Measurements from ENCODE around the gene IP6K3. TPM values are rescaled to one million over a fixed set of nuclear protein-coding genes. Genes with fewer than 3 reads are reported as not detected.

The IP6K3 gene
- total RNA-seq, 1 donor from 2014 or later, result 0.16 TPM

- Mint-ChIP-seq H3K9me3 (no peaks in the 10 kb centered on the region), H3K27ac (no peak overlapping the region), H3K4me1 (peaks cover 6% of the 10 kb centered on the region), H3K36me3 (no peaks in the 10 kb centered on the region), H3K4me3 (no peak overlapping the region), H3K27me3 (ENCODE audit: low read depth) (peaks cover 28% of the 10 kb centered on the region)
- DNase-seq (ENCODE audit: low spot score in 2 of 2, unreplicated experiment in 2 of 2), result no peak
- no peak for TF ChIP-seq CTCF (IDR thresholded peaks at IDR 0.05; ENCODE audit: unreplicated experiment)
These were observed 23.2 kb downstream of the IP6K3 start for GRCh38 chr6:33723371-33724085.

- no peak for TF ChIP-seq CTCF (IDR thresholded peaks at IDR 0.05; ENCODE audit: unreplicated experiment)
- Mint-ChIP-seq H3K27me3 (ENCODE audit: low read depth) (peaks cover 28% of the 10 kb centered on the region), H3K9me3 (no peaks in the 10 kb centered on the region), H3K4me3 (no peak overlapping the region), H3K27ac (no peak overlapping the region), H3K4me1 (peaks cover 9% of the 10 kb centered on the region), H3K36me3 (no peaks in the 10 kb centered on the region)
- DNase-seq (ENCODE audit: low spot score in 2 of 2, unreplicated experiment in 2 of 2), result no peak
These were observed 24.5 kb downstream of the IP6K3 start for GRCh38 chr6:33722103-33722623.

- Mint-ChIP-seq H3K27me3 (ENCODE audit: low read depth) (peaks cover 28% of the 10 kb centered on the region), H3K4me3 (no peak overlapping the region), H3K36me3 (no peaks in the 10 kb centered on the region), H3K4me1 (peaks cover 9% of the 10 kb centered on the region), H3K9me3 (no peaks in the 10 kb centered on the region), H3K27ac (no peak overlapping the region)
- no peak for TF ChIP-seq CTCF (IDR thresholded peaks at IDR 0.05; ENCODE audit: unreplicated experiment)
- no peak for DNase-seq (ENCODE audit: low spot score in 2 of 2, unreplicated experiment in 2 of 2)
These were observed 25.2 kb downstream of the IP6K3 start for GRCh38 chr6:33721508-33721907.

- H3K36me3 Mint-ChIP-seq, result no peaks in the 10 kb centered on the region
- peaks cover 9% of the 10 kb centered on the region for H3K4me1 Mint-ChIP-seq
- no peak for TF ChIP-seq CTCF (IDR thresholded peaks at IDR 0.05; ENCODE audit: unreplicated experiment)
- no peak overlapping the region for H3K4me3 Mint-ChIP-seq
- DNase-seq (ENCODE audit: low spot score in 2 of 2, unreplicated experiment in 2 of 2), result no peak
- no peak overlapping the region for H3K27ac Mint-ChIP-seq
- H3K9me3 Mint-ChIP-seq, result no peaks in the 10 kb centered on the region
- peaks cover 28% of the 10 kb centered on the region for H3K27me3 Mint-ChIP-seq (ENCODE audit: low read depth)
These were observed 25.7 kb downstream of the IP6K3 start for GRCh38 chr6:33720998-33721397.

- no peak for TF ChIP-seq CTCF (IDR thresholded peaks at IDR 0.05; ENCODE audit: unreplicated experiment)
- Mint-ChIP-seq H3K27me3 (ENCODE audit: low read depth) (peaks cover 26% of the 10 kb centered on the region), H3K27ac (no peak overlapping the region), H3K36me3 (no peaks in the 10 kb centered on the region), H3K4me3 (no peak overlapping the region), H3K9me3 (no peaks in the 10 kb centered on the region), H3K4me1 (peaks cover 5% of the 10 kb centered on the region)
- no peak for DNase-seq (ENCODE audit: low spot score in 2 of 2, unreplicated experiment in 2 of 2)
These were observed 27.2 kb downstream of the IP6K3 start for GRCh38 chr6:33719326-33719987.
